LNCaP clone FGC (cell line): ENCODE results near the gene BCL2.
"Not testable (repeated sequence)": the region's sequence is repeated elsewhere in the genome, so short reads cannot be mapped to it uniquely, and the experiment has no call there.

ENCODE experiments used
- DNase-seq: peaks from one replicate; pipeline ENCODE4 v3.0.0-alpha.2; 2011; ENCODE audit warnings: low read depth
- H3K4me3 ChIP-seq: 2 replicates; pipeline ENCODE4 v1.5.1; 2011; ENCODE audit warnings: mild to moderate bottlenecking, low read depth, low read length, control low read depth
- CTCF ChIP-seq: IDR thresholded peaks from 2 replicates; pipeline ENCODE4 v1.5.1; 2012; ENCODE audit warnings: mild to moderate bottlenecking; ENCODE audit not compliant: control insufficient read depth, insufficient read depth; ENCODE audit errors: extremely low read depth

Gene BCL2

GRCh38 chr18:63191413-63191812 is 128.2 kb downstream of the BCL2 start:
- DNase-seq: no peak
- TF ChIP-seq CTCF: no peak
- H3K4me3 ChIP-seq: no peak overlapping the region

DNA sequence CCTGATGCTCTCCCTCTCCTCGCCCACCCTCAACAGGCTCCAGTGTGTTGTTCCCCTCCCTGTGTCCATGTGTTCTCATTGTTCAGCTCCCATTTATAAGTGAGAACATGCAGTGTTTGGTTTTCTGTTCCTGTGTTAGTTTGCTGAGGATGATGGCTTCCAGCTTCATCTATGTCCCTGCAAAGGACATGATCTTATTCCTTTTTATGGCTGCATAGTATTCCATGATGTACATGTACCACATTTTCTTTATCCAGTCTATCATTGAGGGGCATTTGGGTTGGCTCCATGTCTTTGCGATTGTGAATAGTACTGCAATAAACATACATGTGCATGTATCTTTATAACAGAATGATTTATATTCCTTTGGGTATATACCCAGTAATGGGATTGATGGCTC is 128.7 kb downstream of the BCL2 start:
- not testable (repeated sequence) for H3K4me3 ChIP-seq, DNase-seq

DNA sequence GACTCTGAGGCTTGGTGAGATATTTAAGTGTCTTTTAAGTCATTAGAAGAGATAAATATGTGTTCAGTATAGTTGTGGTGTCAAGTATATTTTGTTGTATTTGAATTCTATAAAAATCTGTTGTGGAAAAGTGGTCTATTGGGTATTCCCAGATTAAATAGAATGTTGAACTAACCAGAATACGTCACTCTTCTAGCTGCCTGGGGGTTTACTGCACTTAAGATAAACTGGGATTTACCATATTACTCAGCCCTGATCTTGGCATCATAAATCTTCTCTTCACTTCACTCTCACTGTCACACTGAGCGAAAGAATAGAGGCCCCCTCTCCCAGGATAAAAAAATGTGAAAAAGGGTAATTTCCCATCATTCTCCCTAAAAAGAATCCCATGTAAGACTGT is 129.8 kb downstream of the BCL2 start:
- no peak for TF ChIP-seq CTCF
- no peak overlapping the region for H3K4me3 ChIP-seq
- DNase-seq: no peak

- no peak for DNase-seq
- H3K4me3 ChIP-seq: no peak overlapping the region
- no peak for TF ChIP-seq CTCF
These were observed 130.5 kb downstream of the BCL2 start for GRCh38 chr18:63189041-63189440.

DNA sequence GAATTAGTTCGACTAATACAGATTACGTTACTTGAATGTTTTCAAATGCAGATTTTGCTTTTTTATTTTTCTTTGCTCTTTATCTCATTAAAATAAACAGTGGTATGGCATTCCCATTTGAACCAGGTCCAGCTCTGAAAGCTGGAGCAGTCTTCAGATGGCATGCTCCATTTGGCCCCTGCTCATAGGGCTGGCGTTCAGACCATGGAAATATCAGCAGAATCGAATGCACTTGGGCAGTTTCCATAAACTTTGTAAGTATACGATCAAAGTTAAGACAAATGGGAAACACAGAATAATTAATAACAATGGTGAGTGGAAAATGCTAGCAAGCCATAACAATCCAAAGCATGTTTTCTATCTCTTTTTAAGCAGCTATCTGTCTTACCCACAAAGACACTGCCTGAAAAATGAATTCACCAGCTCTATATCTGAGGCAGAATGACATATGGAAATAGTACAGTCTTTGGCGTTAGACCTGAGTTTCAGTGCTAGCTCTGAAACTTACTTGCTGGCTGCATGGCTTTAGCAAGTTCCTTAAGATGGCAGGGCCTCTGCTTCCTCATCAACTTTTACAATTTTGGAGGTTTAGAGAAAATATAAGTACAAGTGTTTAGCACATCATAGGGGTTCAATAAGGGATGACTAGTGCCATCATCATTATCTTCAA is 131.6 kb downstream of the BCL2 start:
- no peak for TF ChIP-seq CTCF
- no peak for DNase-seq
- no peak overlapping the region for H3K4me3 ChIP-seq

DNA sequence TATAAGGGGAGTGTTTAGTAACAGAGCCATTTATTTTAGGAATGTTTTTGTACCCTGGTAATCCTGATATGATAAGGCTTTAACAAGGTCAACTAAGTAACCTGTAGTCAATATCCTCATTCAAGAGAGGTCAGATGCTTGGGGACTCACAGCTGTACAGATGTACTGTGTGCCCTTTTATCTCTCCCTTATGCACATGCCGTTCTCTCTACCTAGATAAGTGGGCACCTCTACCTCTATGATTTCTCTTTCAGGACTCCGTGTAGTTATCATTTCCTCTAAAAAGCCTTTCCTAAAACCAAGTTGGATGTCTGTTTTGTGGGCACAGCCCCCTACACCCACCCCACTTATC is 132.4 kb downstream of the BCL2 start:
- no peak overlapping the region for H3K4me3 ChIP-seq
- TF ChIP-seq CTCF: no peak
- no peak for DNase-seq

GRCh38 chr18:63186520-63187222 is 132.9 kb downstream of the BCL2 start:
- no peak overlapping the region for H3K4me3 ChIP-seq
- DNase-seq: no peak
- no peak for TF ChIP-seq CTCF
